Breast epithelium (tissue), 3 donors: ENCODE results near the gene CYBRD1.

Source experiments
- CTCF ChIP-seq, 3 donors: fragments of 450-650 bp; IDR thresholded peaks; one replicate each; pipeline ENCODE4 v1.5.1; 2016 to 2017; ENCODE audit warnings: antibody characterized with exemption in 3 of 3, mild to moderate bottlenecking in 3 of 3, moderate library complexity in 3 of 3
- POLR2A ChIP-seq: fragments of 450-650 bp; IDR thresholded peaks from one replicate; pipeline ENCODE4 v1.6.1; 2016; ENCODE audit warnings: antibody characterized with exemption, mild to moderate bottlenecking, moderate library complexity

- TF ChIP-seq CTCF (IDR thresholded peaks at IDR 0.05) (no peak), POLR2A (no peak)
Measured at GRCh38 chr2:171587567-171587966, 65.3 kb downstream of the CYBRD1 start.
